ENCODE data around the gene GCFC2. TPM values are rescaled to one million over a fixed set of nuclear protein-coding genes. Genes with fewer than 3 reads are reported as not detected.

The GCFC2 gene
- total and polyA plus RNA-seq, 9 of the 15 experiments (the other 6 are each of a cell fraction or from before 2014, with no cell fraction given) = 10.5 to 40.6 (median 23.0) TPM

GRCh38 chr2:75710577-75711253, at the start of gene GCFC2 (continued):
- TF ChIP-seq TRIM25 (IDR thresholded peaks at IDR 0.05; ENCODE audit: borderline replicate concordance) = no peak
- no peak for TF ChIP-seq SLC30A9 (CRISPR knock-in tag; IDR thresholded peaks at IDR 0.05)
- TF ChIP-seq FUS (optimal IDR thresholded peaks at IDR 0.05; ENCODE audit: low read depth, low read length) = peak; percentile 91
- peak; percentile 84 for TF ChIP-seq ZNF12 (CRISPR knock-in tag; IDR thresholded peaks at IDR 0.05)
- peak; percentile 32; the same call in 1 of the 2 replicates for TF ChIP-seq TOE1 (IDR thresholded peaks at IDR 0.05; ENCODE audit: borderline replicate concordance)
- TF ChIP-seq TOE1 (CRISPR knock-in tag; IDR thresholded peaks at IDR 0.05; ENCODE audit: borderline replicate concordance, low read depth) = 0 out of 2 replicates have a peak, but pooled peaks have one; percentile 75
- no peak for TF ChIP-seq ZNF274 (IDR thresholded peaks at IDR 0.05; ENCODE audit: borderline replicate concordance, low read depth, low read length)
- TF ChIP-seq SNAPC5 (CRISPR knock-in tag; IDR thresholded peaks at IDR 0.05) = no peak
- TF ChIP-seq SMAD1 (IDR thresholded peaks at IDR 0.05; ENCODE audit: low read depth, low read length, partially characterized antibody) = no peak
- TF ChIP-seq PHF8 (IDR thresholded peaks at IDR 0.05; ENCODE audit: borderline replicate concordance, low read length) = peak; percentile 98
- peak; percentile 30; the same call in 1 of the 2 replicates for TF ChIP-seq USF1 (CRISPR knock-in tag; IDR thresholded peaks at IDR 0.05)
- no peak for TF ChIP-seq TAL1 (IDR thresholded peaks at IDR 0.05)
- no peak for TF ChIP-seq REST (IDR thresholded peaks at IDR 0.05; ENCODE audit: borderline replicate concordance)
- no peak for TF ChIP-seq REST (CRISPR knock-in tag; IDR thresholded peaks at IDR 0.05; ENCODE audit: low read depth)
- peak; percentile 97 for TF ChIP-seq RBBP5 (IDR thresholded peaks at IDR 0.05; ENCODE audit: borderline replicate concordance, insufficient read depth, low read length, poor library complexity, severe bottlenecking)
- TF ChIP-seq KDM5B (IDR thresholded peaks at IDR 0.05; ENCODE audit: insufficient replicate concordance, low read depth, low read length) = peak; percentile 76
- TF ChIP-seq ZNF584 (CRISPR knock-in tag; IDR thresholded peaks at IDR 0.05; ENCODE audit: low read depth) = no peak

All from K562 (cell line).